HG03280 (cell line): ENCODE measurements around the gene AQP5.

ENCODE experiments used
- ATAC-seq: cut with Tn5 transposase; IDR thresholded peaks from one replicate; pipeline ENCODE4 v1.9.1; 2021; ENCODE audit warnings: mild to moderate bottlenecking, moderate library complexity; ENCODE audit not compliant: unreplicated experiment

The AQP5 gene

DNA sequence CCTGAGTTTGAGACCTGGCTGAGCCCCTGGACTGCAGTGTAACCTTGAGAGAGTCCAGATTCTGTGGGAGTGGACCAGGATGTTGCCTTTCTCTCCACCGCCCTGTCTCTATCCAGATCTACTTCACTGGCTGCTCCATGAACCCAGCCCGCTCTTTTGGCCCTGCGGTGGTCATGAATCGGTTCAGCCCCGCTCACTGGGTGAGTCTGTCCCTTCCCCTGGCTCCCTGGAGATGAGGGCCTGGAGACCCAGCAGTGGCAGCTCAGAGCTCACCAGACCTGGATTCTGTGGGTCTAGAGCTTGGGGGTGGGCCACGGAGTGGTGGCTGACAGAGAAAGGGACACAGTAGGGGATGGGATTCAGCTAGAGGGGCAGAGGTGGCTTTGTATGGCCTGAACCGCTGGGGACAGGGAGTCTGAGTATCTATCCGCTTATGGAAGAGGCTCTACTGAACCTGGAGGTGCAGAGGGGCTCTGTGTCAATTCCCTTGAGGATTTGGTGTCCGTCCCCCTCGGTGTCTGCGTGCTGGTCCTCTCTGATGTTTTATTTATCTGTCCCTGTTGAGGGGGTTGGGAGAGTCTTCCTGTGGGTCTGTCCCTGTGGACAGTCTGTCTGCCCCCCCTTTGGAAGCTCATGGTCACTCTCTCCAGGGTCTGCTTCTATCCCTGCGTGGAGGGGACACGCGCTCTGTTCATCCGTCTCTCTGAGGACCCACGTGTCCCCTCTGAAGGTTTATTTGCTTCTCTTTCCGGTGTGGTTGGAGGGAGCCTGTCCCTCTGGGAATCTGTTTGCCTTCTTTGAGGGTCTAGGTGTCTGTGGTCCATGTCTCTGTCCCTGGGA, 2.5 kb downstream of the AQP5 start:
- no peak for ATAC-seq

DNA sequence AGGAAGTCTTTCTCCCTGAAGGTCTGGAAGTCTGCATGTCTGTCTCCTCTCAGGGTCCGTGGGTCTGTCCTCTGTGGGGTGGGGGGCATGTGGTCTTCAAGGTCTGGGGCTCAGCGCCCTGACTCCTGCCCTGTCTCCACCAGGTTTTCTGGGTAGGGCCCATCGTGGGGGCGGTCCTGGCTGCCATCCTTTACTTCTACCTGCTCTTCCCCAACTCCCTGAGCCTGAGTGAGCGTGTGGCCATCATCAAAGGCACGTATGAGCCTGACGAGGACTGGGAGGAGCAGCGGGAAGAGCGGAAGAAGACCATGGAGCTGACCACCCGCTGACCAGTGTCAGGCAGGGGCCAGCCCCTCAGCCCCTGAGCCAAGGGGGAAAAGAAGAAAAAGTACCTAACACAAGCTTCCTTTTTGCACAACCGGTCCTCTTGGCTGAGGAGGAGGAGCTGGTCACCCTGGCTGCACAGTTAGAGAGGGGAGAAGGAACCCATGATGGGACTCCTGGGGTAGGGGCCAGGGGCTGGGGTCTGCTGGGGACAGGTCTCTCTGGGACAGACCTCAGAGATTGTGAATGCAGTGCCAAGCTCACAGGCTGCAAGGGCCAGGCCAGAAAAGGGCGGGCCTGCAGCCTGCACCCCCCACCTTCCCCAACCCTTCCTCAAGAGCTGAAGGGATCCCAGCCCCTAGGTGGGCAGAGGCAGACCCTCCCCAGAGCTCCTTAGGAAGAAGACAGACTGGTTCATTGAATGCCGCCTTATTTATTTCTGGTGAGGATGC, 3.4 kb downstream of the AQP5 start:
- ATAC-seq, result no peak

DNA sequence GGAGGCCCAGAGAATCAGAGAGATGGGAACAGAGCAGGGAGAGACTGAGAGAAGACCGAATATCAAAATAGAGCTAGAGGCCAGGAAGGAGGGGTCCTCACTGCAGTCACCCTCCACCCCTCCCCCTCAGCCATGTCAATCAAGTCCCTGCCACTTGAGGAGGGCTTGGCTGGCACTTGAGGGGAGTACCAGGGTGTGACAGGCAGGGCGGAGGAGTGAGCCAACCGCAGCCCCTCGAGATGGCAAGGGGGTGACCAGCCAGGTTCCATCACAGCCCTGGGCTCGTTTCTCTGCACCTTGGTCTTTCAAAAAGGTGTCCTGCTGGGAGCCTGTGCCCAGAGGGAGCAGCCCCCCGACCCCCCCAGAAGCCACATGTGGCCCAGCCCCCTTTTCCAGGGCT, 4.2 kb downstream of the AQP5 start:
- no peak for ATAC-seq

DNA sequence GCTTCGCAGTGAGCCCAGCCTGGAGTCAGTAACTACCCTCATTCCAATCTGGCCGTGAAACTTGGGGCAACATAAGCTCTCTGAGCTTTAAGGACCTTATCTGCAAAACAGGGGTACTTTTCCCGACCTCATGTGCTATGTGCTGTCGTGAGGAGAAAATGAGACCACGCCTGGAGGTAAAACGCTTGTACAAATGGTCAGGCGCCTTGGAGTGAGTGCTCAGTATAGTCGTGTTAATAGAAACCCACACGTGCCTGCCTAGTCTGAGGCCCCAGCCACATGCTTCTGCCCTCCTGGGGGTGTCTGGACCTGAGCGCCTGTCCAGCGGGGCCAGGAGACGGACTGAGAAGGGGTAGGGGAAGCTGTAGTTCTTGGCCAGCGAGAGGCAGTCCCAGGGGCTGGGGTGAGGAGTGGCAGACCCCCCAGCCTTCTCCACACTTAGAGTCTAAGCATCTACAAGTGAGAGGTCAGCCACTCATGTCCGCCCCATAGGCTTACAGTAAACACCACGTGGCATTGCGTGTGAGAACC, 4.9 kb downstream of the AQP5 start:
- no peak for ATAC-seq

- ATAC-seq, result peak; percentile 68
Measured at GRCh38 chr12:49967042-49967776, 5.5 kb downstream of the AQP5 start.

DNA sequence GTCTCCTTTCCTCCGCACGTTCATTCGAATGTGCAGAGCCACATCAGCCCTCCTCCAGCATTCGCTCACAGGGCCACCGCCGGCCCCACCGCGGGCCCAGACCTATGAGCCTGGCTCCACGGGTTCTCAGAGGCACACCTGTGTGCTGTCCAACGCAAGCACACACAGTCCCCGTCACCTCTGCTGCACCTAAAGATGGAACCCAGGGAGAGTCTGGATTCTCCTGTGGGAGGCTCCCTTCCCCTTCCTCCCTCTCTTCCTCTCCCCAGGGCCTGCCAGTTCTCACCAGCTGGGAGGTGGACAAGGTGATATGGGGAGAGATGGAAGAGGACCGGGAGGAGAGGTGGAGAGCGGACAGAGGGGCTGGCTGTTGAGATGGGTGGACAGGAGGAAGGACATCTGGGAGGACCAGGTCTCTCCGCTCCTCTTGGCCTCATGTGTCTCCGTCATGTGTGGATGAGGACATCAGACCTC, 6.1 kb downstream of the AQP5 start:
- ATAC-seq, result no peak

GRCh38 chr12:49968471-49968870, 6.8 kb downstream of the AQP5 start:
- no peak for ATAC-seq

DNA sequence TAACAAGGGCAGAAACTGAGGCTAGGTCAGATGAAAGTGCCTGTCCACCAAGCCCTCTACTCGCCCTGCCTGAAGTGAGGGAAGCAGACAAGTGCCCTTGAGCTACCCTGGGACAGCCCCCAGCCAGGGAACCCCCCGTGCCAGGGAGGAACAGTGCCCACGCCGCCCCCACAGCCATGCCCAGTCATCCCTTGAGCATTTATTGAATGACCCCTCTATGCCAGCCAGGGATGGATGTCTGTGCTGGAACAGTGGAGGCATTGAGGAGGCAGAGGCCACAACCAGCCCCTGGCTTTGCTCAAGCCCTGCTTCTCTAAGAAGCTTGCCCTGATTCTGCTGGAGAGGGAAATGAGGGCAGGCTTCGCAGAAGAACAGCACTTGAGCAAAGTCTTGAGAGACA, 7.4 kb downstream of the AQP5 start:
- ATAC-seq, result no peak

- no peak for ATAC-seq
Measured at GRCh38 chr12:49969651-49970429, 8.2 kb downstream of the AQP5 start.

GRCh38 chr12:49970658-49971057, 9.0 kb downstream of the AQP5 start:
- no peak for ATAC-seq

DNA sequence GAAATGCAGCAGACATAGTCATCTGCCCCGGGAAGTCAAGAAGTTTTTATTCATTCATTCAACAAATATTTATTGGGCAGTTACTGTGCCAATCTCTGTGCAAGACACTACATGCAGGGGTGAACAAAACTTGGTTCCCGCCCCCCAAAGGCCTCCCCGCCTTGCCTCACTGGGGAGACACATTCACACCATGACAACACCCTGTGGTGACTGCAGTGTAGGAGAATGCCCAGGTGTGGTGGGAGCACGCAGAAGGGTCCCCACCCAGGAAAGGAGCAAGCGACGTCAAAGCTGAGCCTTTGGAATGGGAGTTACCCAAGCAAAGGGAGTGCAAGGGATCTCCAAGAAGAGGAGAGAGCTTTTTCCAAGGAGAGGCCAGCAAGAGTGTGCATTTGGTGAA, 9.5 kb downstream of the AQP5 start:
- no peak for ATAC-seq

- ATAC-seq, result no peak
Measured at GRCh38 chr12:49972129-49972528, 10.5 kb downstream of the AQP5 start.

DNA sequence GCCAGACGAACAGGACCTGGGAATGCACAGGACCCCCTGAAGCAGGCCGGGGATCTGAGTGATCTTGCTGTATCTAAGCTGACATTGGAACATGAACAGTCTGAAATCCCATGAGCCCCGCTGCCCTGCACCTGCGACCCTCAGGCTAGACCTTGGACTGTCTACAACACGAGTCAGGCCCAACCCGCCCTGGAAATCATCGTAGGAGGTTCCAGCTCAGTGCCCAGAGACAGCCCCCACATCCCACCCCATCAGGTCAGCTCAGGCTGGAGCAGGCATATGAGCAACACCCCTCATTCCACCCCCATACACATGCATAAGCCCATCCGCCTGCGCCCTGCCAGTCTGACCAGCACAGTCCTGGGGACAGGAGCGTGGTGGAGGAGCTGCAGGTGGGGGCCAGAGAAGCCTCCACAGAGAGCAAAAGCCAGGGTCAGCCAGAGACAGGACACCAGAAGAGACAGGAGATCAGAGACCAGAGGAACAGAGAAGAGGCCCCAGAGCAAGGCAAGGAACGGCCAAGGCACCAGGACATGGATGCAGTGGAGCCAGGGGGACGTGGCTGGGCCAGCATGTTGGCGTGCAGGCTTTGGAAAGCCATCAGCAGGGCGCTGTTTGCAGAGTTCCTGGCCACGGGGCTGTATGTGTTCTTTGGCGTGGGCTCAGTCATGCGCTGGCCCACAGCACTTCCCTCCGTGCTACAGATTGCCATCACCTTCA, 11.1 kb downstream of the AQP5 start, which contains the start of gene AQP6:
Gene AQP6, plus strand, starts transcription at position 307 of the 720 bp plus-strand sequence. Its CDS starts 227 bp downstream, at position 534.
- ATAC-seq, result no peak

DNA sequence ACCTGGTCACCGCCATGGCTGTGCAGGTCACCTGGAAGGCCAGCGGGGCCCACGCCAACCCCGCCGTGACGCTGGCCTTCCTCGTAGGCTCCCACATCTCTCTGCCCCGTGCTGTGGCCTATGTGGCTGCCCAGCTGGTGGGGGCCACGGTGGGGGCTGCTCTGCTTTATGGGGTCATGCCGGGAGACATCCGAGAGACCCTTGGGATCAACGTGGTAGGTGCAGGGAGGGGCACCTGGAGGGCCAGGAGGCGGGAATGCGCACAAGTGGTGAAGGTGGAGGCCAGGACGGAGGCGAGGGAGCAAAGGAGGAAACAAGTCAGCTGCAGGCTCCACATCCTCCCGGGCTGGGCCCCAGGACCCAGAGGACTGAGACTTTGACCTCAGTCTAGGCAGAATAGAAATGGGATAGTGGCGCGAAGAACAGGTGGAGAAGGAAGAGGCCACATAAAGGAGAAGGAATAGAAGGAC, 11.7 kb downstream of the AQP5 start:
- ATAC-seq, result no peak

DNA sequence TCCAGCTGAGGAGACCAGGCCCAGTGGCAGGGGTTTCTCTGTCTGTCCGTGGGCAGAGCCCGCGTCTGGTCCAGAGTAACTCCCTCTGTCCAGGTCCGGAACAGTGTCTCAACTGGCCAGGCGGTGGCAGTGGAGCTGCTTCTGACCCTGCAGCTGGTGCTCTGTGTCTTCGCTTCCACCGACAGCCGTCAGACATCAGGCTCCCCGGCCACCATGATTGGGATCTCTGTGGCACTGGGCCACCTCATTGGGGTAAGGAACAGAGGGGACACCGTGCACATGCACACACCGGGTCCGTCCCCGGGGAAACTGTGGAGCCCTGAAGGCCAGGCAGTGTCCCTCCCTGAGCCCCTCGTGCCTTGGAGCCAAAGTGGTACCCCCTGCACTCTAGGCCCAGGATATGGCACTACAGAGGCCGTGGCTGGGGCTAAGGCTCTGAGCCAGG, 12.6 kb downstream of the AQP5 start:
- ATAC-seq, result no peak

DNA sequence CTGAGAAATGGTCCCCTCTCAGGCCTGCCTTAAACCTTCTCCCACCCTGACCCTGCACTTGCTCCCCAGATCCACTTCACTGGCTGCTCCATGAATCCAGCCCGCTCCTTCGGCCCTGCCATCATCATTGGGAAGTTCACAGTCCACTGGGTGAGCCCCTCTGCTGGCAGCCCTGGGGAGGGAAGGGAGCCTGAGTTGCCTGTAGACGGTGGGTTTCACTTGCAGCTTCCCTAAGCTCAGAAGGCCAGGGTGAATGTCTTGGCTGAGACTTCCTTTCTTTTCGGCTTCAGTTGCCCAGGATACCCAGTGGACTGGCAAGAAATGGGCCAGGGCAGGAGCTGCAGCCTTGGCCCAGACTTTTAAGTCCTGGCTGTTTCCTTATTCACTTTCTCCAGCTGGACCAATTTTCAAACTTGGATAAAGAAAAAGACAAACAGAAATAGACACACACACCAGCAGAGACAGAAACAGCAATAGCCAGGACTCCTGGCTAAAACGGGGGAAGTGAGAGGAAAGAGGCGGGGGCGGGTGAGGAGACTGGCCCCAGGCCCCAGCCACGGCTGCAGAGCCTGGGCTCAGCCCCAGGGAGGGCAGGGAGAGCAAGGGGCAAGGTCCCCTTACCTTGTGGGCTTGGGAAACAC, 13.1 kb downstream of the AQP5 start:
- ATAC-seq, result no peak

GRCh38 chr12:49975318-49975761, 13.7 kb downstream of the AQP5 start:
- ATAC-seq, result no peak

GRCh38 chr12:49976557-49976956, 14.9 kb downstream of the AQP5 start:
- ATAC-seq, result no peak

GRCh38 chr12:49978125-49978524, 16.5 kb downstream of the AQP5 start:
- ATAC-seq, result no peak
